Esophagus (tissue), 2 donors: ENCODE data around the gene RAB31. TPM values are rescaled to one million over a fixed set of nuclear protein-coding genes. Genes with fewer than 3 reads are reported as not detected.
"Not testable (repeated sequence)": the region's sequence is repeated elsewhere in the genome, so short reads cannot be mapped to it uniquely, and the experiment has no call there.

Source experiments
- H3K27ac ChIP-seq, 2 donors: one replicate each; pipeline ENCODE4 v1.5.1; 2013; ENCODE audit warnings: low read depth in 2 of 2, mild to moderate bottlenecking in 2 of 2, inconsistent platforms in 1 of 2, low read length in 1 of 2, moderate library complexity in 1 of 2
- H3K27me3 ChIP-seq, 2 donors: one replicate each; pipeline ENCODE4 v1.6.1; 2013; ENCODE audit warnings: low read length in 2 of 2, control low read depth in 1 of 2, mild to moderate bottlenecking in 1 of 2; ENCODE audit not compliant: insufficient read depth in 2 of 2, control insufficient read depth in 1 of 2
- H3K36me3 ChIP-seq, 2 donors: one replicate each; pipeline ENCODE4 v1.6.1; 2013; ENCODE audit warnings: low read length in 1 of 2; ENCODE audit not compliant: control insufficient read depth in 2 of 2, insufficient read depth in 2 of 2
- H3K4me1 ChIP-seq, 2 donors: one replicate each; pipeline ENCODE4 v1.6.1; 2013; ENCODE audit warnings: low read length in 1 of 2; ENCODE audit not compliant: control insufficient read depth in 2 of 2, insufficient read depth in 2 of 2
- H3K4me3 ChIP-seq, 2 donors: one replicate each; pipeline ENCODE4 v1.5.1; 2013; ENCODE audit warnings: low read length in 2 of 2, mild to moderate bottlenecking in 2 of 2, low read depth in 1 of 2, moderate library complexity in 1 of 2
- H3K9me3 ChIP-seq, 2 donors: one replicate each; pipeline ENCODE4 v1.6.1; 2013; ENCODE audit warnings: mild to moderate bottlenecking in 2 of 2, low read depth in 1 of 2, low read length in 1 of 2, moderate library complexity in 1 of 2; ENCODE audit not compliant: control insufficient read depth in 2 of 2, insufficient read depth in 1 of 2
- WGBS, 2 donors: extraction: QIAGEN DNeasy Blood & Tissue Kit; methylation state at CpG; one replicate each; pipeline ENCODE4 v1.1.7; 2013; 5-methylcytosine and 5-hydroxymethylcytosine counted together
- polyA plus RNA-seq, 2 donors: library from polyadenylated mRNA; stranded (reverse); fragments of 200-250 nt; gene quantifications; one replicate each; pipeline ENCODE4 v1.2.3, GENCODE V29; 2013
- donor health status: healthy with polysubstance abuse.
- donor health status: Bipolar disorder and iron deficiency.

Gene RAB31
- polyA plus RNA-seq, 2 donors: 10.7 to 17.5 TPM

DNA sequence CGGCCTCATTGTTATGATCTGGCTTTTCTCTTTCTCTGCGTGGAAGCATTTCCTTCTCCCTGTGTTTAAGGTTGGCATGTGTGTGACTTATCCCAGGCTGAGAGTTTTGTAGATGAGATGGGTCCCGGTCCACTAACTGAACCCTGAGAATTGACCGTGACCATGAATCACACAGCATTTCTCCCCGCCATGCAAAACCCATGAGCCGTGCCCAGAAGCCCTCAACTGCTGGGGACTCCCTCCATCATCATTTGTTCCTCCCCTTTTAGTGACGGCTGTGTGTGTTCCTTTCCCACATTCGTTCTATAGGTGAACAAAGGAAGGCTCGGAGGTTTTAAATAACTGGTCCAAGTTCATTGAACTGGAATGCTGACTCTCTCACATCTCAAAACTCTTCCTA is 147.6 kb downstream of the RAB31 start:
- no peak overlapping the region for H3K4me3 ChIP-seq
- no peaks in the 10 kb centered on the region for H3K9me3 ChIP-seq
- no peaks in the 10 kb centered on the region for H3K4me1 ChIP-seq
- peak overlapping the region; percentile 69 to 81 for H3K27ac ChIP-seq
- no peaks in the 10 kb centered on the region for H3K27me3 ChIP-seq
- WGBS, 2 donors: 60 to 65% methylated on average over 9 of the region's 9 CpGs
- H3K36me3 ChIP-seq: no peaks in the 10 kb centered on the region

DNA sequence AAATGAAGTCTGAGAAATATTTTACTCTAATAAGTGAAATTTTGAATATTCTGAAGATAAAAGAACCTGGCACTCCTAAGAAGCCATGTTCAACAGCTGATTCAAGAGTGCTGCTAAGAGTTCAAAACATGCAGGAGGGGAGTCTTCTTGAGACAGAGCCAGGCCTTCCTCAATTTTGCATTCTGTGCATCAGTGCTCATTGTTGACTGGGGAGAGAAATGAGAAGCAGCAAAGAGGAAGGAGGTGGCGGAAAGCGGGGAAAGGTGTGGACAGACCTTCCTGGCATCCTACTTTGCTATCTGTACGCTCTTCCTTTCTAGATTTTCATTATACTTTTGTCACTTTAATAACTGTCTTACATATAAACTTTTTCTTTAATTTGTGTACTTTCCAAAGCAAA is 148.0 kb downstream of the RAB31 start:
- no peak overlapping the region for H3K27ac ChIP-seq
- no peaks in the 10 kb centered on the region for H3K27me3 ChIP-seq

DNA sequence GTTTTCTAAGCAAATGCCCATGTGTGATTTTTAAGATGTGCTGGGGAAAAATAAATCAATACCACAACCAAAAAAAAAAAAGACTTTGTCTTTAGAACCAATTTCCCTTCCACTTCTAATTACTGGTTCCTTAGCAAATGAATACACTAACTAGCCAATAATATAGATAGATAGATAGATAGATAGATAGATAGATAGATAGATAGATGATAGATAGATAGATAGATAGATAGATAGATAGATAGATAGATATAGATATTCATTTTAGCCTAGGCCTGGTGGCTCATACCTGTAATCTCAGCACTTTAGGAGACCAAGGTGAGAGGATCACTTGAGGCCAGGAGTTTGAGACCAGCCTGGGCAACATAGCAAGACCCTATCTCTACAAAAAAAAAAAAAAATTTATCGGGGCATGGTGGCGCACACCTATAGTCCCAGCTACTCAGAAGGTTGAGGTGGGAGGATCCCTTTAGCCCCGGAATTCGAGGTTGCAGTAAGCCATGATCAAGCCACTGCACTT is 149.4 kb downstream of the RAB31 start:
- not testable (repeated sequence) for H3K27ac ChIP-seq
- 97% methylated on average over 4 of the region's 4 CpGs for WGBS, 2 donors

More for the DNA sequence above, 148.0 kb downstream of the RAB31 start:
- no peak overlapping the region for H3K4me3 ChIP-seq
- WGBS, 2 donors: 93% methylated on average over 3 of the region's 3 CpGs
- no peaks in the 10 kb centered on the region for H3K9me3 ChIP-seq
- no peaks in the 10 kb centered on the region for H3K36me3 ChIP-seq
- no peaks in the 10 kb centered on the region for H3K4me1 ChIP-seq

DNA sequence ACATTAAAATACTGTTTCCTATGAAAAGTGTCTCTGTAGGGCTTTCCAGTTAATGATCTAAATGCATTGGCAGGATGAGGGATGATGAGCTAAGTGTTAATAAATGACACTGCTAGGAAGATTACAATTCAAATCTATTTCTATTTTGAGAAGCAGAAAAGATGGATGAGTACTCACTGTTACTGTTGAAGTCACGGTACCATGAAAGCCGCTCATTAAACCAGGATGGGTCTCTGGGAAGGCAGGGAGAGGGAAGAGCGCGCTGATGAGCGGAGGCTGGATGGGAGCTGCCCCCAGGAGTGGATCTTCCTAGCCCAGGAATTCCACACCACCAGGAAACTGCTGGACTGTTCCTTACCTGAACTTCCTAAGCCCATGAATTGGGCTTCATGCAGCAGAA is 150.5 kb downstream of the RAB31 start:
- Histone ChIP-seq H3K27ac (no peak overlapping the region), H3K27me3 (no peaks in the 10 kb centered on the region), H3K4me3 (no peak overlapping the region), H3K9me3 (no peaks in the 10 kb centered on the region), H3K4me1 (no peaks in the 10 kb centered on the region), H3K36me3 (no peaks in the 10 kb centered on the region)
- WGBS, 2 donors: 91 to 95% methylated on average over 5 of the region's 5 CpGs

More for the DNA sequence above, 149.4 kb downstream of the RAB31 start:
- not testable (repeated sequence) for H3K4me3 ChIP-seq, H3K9me3 ChIP-seq, H3K36me3 ChIP-seq, H3K27me3 ChIP-seq, H3K4me1 ChIP-seq

DNA sequence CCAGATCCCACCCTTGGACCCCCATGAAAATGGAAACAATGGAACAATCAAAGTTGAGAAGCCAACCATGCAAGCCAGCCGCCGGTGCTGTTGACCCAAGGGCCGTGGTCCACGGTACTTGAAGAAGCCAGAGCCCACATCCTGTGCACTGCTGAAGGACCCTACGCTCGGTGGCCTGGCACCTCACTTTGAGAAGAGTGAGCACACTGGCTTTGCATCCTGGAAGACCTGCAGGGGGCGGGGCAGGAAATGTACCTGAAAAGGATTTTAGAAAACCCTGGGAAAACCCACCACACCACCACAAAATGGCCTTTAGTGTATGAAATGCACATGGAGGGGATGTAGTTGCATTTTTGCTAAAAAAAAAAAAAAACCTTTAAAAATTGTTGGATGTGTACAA is 151.1 kb downstream of the RAB31 start:
- 87 to 91% methylated on average over 7 of the region's 7 CpGs for WGBS, 2 donors
- Histone ChIP-seq H3K36me3 (no peaks in the 10 kb centered on the region), H3K4me1 (no peaks in the 10 kb centered on the region), H3K4me3 (no peak overlapping the region), H3K27ac (no peak overlapping the region), H3K9me3 (no peaks in the 10 kb centered on the region), H3K27me3 (no peaks in the 10 kb centered on the region)

DNA sequence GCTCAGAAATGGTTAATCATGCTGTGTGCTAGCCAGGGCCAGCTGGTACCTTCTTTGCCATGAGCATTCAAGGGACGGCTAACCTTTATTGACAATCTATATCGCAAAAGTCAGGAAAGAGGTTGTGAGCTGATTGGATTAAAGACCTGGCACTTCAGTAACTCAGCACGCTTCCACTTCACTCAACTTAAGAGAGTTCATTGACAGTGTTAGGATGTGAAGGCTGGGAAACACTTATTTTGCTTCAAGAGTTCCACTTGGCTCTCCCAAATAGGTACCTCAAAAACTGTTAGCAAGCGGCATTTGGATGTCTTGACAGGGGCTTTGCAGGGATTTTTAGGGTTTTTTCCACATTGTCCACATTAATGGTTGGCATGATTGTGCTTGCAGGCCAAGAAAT is 152.6 kb downstream of the RAB31 start:
- Histone ChIP-seq H3K36me3 (no peaks in the 10 kb centered on the region), H3K27me3 (no peaks in the 10 kb centered on the region), H3K4me1 (no peaks in the 10 kb centered on the region), H3K27ac (no peak overlapping the region), H3K9me3 (no peaks in the 10 kb centered on the region), H3K4me3 (no peak overlapping the region)
- 47 to 82% methylated on average over 4 of the region's 4 CpGs for WGBS, 2 donors

DNA sequence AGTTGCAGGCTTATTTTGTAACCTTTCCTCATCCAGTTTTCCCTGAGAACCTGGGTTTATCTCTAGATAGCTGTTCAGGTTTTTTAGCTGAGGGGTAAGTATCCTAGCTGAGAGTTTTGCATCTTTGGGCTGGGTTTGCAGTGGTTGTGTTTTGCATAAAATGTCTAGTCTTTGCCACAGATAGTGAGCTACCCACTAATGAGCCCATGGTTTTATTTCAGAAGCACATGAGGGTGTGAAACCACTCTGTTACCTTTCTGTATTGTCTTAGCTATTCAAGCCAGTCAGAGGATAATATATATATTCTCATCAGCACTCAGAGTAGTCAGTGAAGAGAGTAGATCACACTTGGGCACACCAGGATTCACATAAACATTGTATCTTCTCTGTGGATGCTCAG is 153.1 kb downstream of the RAB31 start:
- H3K27me3 ChIP-seq: no peaks in the 10 kb centered on the region
- no peaks in the 10 kb centered on the region for H3K36me3 ChIP-seq
- H3K27ac ChIP-seq: no peak overlapping the region
- H3K4me3 ChIP-seq: no peak overlapping the region
- H3K9me3 ChIP-seq: no peaks in the 10 kb centered on the region
- H3K4me1 ChIP-seq: no peaks in the 10 kb centered on the region

DNA sequence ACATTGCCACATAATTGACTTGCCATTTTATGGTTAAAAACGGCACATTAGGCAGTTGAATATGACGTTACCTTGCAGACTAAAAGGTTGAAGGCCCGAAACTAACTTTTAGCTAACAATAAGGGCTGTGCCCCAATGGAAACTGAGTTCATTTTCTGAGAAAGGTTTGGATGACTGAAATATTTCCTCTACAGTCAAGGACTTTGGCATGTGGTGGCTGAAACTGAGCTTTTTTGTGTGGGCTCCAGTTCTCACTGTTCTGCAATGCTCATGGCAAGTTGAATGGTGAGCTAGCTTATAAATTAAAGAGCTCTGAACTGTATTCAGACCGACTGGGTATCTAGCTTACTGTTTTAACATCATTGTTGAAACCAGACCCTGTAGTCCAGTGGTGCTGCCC is 153.8 kb downstream of the RAB31 start:
- whole genome bisulfite sequencing, 2 donors: 81 to 82% methylated on average over 4 of the region's 4 CpGs
- no peaks in the 10 kb centered on the region for H3K36me3 ChIP-seq
- H3K4me1 ChIP-seq: no peaks in the 10 kb centered on the region
- no peak overlapping the region for H3K4me3 ChIP-seq
- no peaks in the 10 kb centered on the region for H3K27me3 ChIP-seq
- peaks cover 0 to 4% of the 10 kb centered on the region in 2 donors for H3K9me3 ChIP-seq
- no peak overlapping the region for H3K27ac ChIP-seq

DNA sequence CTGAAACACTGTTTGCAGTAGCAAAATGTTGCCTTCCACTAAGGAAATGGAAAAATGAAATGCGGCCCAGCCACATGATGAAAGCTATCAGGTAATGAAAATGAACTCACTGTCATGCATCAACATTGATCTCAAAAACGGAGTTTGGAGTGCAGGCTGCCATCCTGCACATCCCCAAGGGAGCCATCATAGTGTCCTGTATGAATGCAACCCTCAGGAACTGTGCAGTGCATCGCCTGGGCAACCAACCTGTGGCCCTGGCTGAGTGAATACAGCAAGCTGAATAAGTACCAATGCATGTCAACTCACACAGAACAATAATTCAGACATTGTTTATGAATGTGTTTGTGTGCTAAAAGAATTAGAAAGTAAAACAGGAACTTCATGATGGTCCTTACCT is 154.6 kb downstream of the RAB31 start:
- WGBS, 2 donors: 62 to 81% methylated on average over 3 of the region's 3 CpGs
- no peak overlapping the region for H3K4me3 ChIP-seq

DNA sequence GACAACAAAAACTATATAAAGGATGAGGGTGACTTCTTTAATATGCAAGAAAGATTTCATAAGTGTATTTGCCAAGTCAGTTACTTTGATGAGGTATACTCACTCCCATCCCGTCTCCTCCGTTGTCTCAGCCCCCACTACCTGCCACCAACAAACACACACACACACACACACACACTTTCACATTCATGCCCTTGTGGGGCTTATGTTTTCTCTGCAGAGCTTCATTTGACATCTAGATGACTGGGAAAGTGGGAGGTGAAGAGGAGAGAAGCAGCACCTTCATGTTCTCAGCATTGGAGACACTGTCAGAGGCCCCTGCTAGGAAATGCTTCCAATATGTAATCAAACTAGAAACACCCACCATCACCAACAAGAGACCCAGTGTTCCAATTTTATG is 155.2 kb downstream of the RAB31 start:
- Histone ChIP-seq H3K27ac (no peak overlapping the region), H3K27me3 (no peaks in the 10 kb centered on the region), H3K4me3 (no peak overlapping the region), H3K4me1 (no peaks in the 10 kb centered on the region), H3K9me3 (peaks cover 0 to 4% of the 10 kb centered on the region in 2 donors), H3K36me3 (no peaks in the 10 kb centered on the region)
- WGBS, 2 donors: 33 to 83% methylated on average over 2 of the region's 2 CpGs

More for the DNA sequence above, 154.6 kb downstream of the RAB31 start:
- H3K27me3 ChIP-seq: no peaks in the 10 kb centered on the region
- peaks cover 0 to 4% of the 10 kb centered on the region in 2 donors for H3K9me3 ChIP-seq
- H3K4me1 ChIP-seq: no peaks in the 10 kb centered on the region
- no peak overlapping the region for H3K27ac ChIP-seq
- H3K36me3 ChIP-seq: no peaks in the 10 kb centered on the region
